Upper lobe of left lung (tissue), 4 donors: ENCODE results near the gene RASGRP3.

ENCODE experiments used
- EP300 ChIP-seq, 4 donors: sonication (generic); formaldehyde crosslinking; IDR thresholded peaks; one replicate each; pipeline ENCODE4 v1.5.1; 2017; ENCODE audit warnings: antibody characterized with exemption in 4 of 4, control low read depth in 2 of 4
- TF ChIP-seq, protein P1 (sequence below), 6 experiments: fragments of 450-650 bp in 4 of 6; fragments of 200-600 bp in 2 of 6; sonication (generic) in 2 of 6; IDR thresholded peaks; one replicate each; pipeline ENCODE4 v1.5.1; 2016 to 2019; ENCODE audit warnings: antibody characterized with exemption in 6 of 6

- TF ChIP-seq EP300 (IDR thresholded peaks at IDR 0.05) = no peak
- TF ChIP-seq, protein P1, sequence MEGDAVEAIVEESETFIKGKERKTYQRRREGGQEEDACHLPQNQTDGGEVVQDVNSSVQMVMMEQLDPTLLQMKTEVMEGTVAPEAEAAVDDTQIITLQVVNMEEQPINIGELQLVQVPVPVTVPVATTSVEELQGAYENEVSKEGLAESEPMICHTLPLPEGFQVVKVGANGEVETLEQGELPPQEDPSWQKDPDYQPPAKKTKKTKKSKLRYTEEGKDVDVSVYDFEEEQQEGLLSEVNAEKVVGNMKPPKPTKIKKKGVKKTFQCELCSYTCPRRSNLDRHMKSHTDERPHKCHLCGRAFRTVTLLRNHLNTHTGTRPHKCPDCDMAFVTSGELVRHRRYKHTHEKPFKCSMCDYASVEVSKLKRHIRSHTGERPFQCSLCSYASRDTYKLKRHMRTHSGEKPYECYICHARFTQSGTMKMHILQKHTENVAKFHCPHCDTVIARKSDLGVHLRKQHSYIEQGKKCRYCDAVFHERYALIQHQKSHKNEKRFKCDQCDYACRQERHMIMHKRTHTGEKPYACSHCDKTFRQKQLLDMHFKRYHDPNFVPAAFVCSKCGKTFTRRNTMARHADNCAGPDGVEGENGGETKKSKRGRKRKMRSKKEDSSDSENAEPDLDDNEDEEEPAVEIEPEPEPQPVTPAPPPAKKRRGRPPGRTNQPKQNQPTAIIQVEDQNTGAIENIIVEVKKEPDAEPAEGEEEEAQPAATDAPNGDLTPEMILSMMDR (IDR thresholded peaks at IDR 0.05) = no peak
Observed at GRCh38 chr2:33457556-33458247, 18.7 kb upstream of the RASGRP3 start.
